HCT116 (cell line): ENCODE measurements around the gene CNDP1. TPM values are rescaled to one million over a fixed set of nuclear protein-coding genes. Genes with fewer than 3 reads are reported as not detected.

Experiments used
- ATAC-seq: fragments of 200-7000 bp; cut with Tn5 transposase; 2 replicates; pipeline ENCODE4 v1.9.1; 2020; ENCODE audit warnings: mild to moderate bottlenecking, moderate library complexity
- BruUV-seq: library from RNA; stranded (reverse); fragments of 400-500 nt; replicated peaks from 2 replicates; lab custom pipeline; 2021; lab: Mats Ljungman, UMichigan
- CTCF ChIA-PET: fragments of 300-600 bp; sonication (Branson Sonifier 250); formaldehyde crosslinking; loops from one replicate; lab custom pipeline; 2021; ENCODE audit warnings: antibody characterized with exemption; lab: Charles Lee
- POLR2A ChIA-PET: fragments of 300-600, 350-600 bp; sonication (Branson Sonifier 250); formaldehyde crosslinking; loops from one replicate; lab custom pipeline; 2021; ENCODE audit warnings: antibody characterized with exemption; lab: Charles Lee
- RAD21 ChIA-PET, 2 experiments: fragments of 300-600 bp; sonication (Branson Sonifier 250); formaldehyde crosslinking; loops; one replicate each; lab custom pipeline; 2023; ENCODE audit warnings: low total read pairs in 2 of 2; ENCODE audit not compliant: uncharacterized antibody in 2 of 2, unreplicated experiment in 2 of 2, low non-redundant PET in 1 of 2; lab: Charles Lee
- DNase-seq: peaks from one replicate; pipeline ENCODE4 v3.0.0-alpha.2; 2010; ENCODE audit warnings: low read depth, low spot score
- H2AFZ ChIP-seq: fragments of 200-600 bp; shearing (Covaris generic), sonication (generic); 2 replicates; pipeline ENCODE4 v1.6.1; 2017; ENCODE audit warnings: low read depth, mixed run types, mixed read lengths, antibody characterized with exemption, low read length; ENCODE audit not compliant: poor library complexity, severe bottlenecking
- H3K27ac ChIP-seq: 2 replicates; pipeline ENCODE4 v1.5.1; 2012; ENCODE audit warnings: low read depth, low read length
- H3K27me3 ChIP-seq: fragments of 200-600 bp; sonication (generic); 2 replicates; pipeline ENCODE4 v1.6.1; 2016; ENCODE audit warnings: mixed run types, low read length, mixed read lengths; ENCODE audit not compliant: insufficient read depth
- H3K36me3 ChIP-seq, 2 experiments: fragments of 200-500 bp in 1 of 2; fragments of 200-600 bp in 1 of 2; sonication (Bioruptor generic) in 1 of 2; sonication (generic) in 1 of 2; 2 replicates each; pipeline versions ENCODE4 v1.5.1 to v1.6.1; 2014 to 2016; ENCODE audit warnings: low read length in 2 of 2, inconsistent platforms in 1 of 2, mixed read lengths in 1 of 2, mixed run types in 1 of 2; ENCODE audit not compliant: insufficient read depth in 2 of 2, control insufficient read depth in 1 of 2
- H3K4me1 ChIP-seq, 2 experiments: fragments of 200-600 bp in 1 of 2; sonication (generic) in 1 of 2; 2 replicates each; pipeline versions ENCODE4 v1.5.1 to v1.6.1; 2012 to 2017; ENCODE audit warnings: low read length in 2 of 2, inconsistent platforms in 1 of 2, mild to moderate bottlenecking in 1 of 2, mixed read lengths in 1 of 2, mixed run types in 1 of 2, moderate library complexity in 1 of 2; ENCODE audit not compliant: insufficient read depth in 2 of 2, control insufficient read depth in 1 of 2
- H3K4me2 ChIP-seq: fragments of 200-600 bp; sonication (generic); 2 replicates; pipeline ENCODE4 v1.6.1; 2017; ENCODE audit warnings: mixed run types, low read length, mixed read lengths
- H3K4me3 ChIP-seq, 2 experiments: fragments of 200-600 bp in 1 of 2; sonication (generic) in 1 of 2; replicated peaks in 1 of 2; 2 replicates each; pipeline ENCODE4 v1.5.1; 2011 to 2016; ENCODE audit warnings: low read length in 2 of 2, control low read depth in 1 of 2, low read depth in 1 of 2, mild to moderate bottlenecking in 1 of 2, mixed read lengths in 1 of 2, mixed run types in 1 of 2
- H3K79me2 ChIP-seq: fragments of 200-600 bp; sonication (generic); 2 replicates; pipeline ENCODE4 v1.6.1; 2017; ENCODE audit warnings: mild to moderate bottlenecking, mixed run types, low read length, moderate library complexity, mixed read lengths; ENCODE audit not compliant: insufficient read depth
- H3K9ac ChIP-seq: fragments of 200-600 bp; sonication (generic); 2 replicates; pipeline ENCODE4 v1.6.1; 2016; ENCODE audit warnings: low read length, mixed read lengths
- H3K9me2 ChIP-seq: fragments of 200-600 bp; sonication (generic), shearing (Covaris generic); 2 replicates; pipeline ENCODE4 v1.6.1; 2017; ENCODE audit warnings: mixed run types, mild to moderate bottlenecking, moderate library complexity; ENCODE audit not compliant: insufficient read depth
- H3K9me3 ChIP-seq, 2 experiments: fragments of 200-500 bp in 1 of 2; fragments of 200-600 bp in 1 of 2; sonication (Bioruptor generic) in 1 of 2; sonication (generic) in 1 of 2; 2 replicates each; pipeline ENCODE4 v1.6.1; 2014 to 2017; ENCODE audit warnings: low read length in 2 of 2, mixed read lengths in 2 of 2, inconsistent platforms in 1 of 2, low read depth in 1 of 2, mild to moderate bottlenecking in 1 of 2, mixed run types in 1 of 2, moderate library complexity in 1 of 2; ENCODE audit not compliant: control insufficient read depth in 1 of 2, insufficient read depth in 1 of 2
- H4K20me1 ChIP-seq: fragments of 200-600 bp; sonication (generic), shearing (Covaris generic); 2 replicates; pipeline ENCODE4 v1.6.1; 2017; ENCODE audit warnings: mixed run types, mild to moderate bottlenecking, moderate library complexity; ENCODE audit not compliant: insufficient read depth
- CBX3 ChIP-seq: IDR thresholded peaks from 2 replicates; pipeline ENCODE4 v1.6.1; 2012; ENCODE audit warnings: low read depth
- CEBPB ChIP-seq: IDR thresholded peaks from 2 replicates; pipeline ENCODE4 v1.6.1; 2012; ENCODE audit warnings: low read depth
- CTCF ChIP-seq, 3 experiments: fragments of 200-600 bp in 1 of 3; sonication (generic) in 1 of 3; IDR thresholded peaks in 2 of 3; conservative IDR thresholded peaks in 1 of 3; 2 replicates each; pipeline ENCODE4 v1.5.1; 2012 to 2017; ENCODE audit warnings: low read depth in 2 of 3, low read length in 2 of 3, antibody characterized with exemption in 1 of 3, borderline replicate concordance in 1 of 3, control low read depth in 1 of 3, mild to moderate bottlenecking in 1 of 3, mixed read lengths in 1 of 3, mixed run types in 1 of 3, moderate library complexity in 1 of 3; ENCODE audit not compliant: insufficient read depth in 1 of 3
- ELF1 ChIP-seq: IDR thresholded peaks from 2 replicates; pipeline ENCODE4 v1.6.1; 2012; ENCODE audit warnings: low read depth, borderline replicate concordance
- EZH2phosphoT487 ChIP-seq: fragments of 200-600 bp; IDR thresholded peaks from 2 replicates; pipeline ENCODE4 v1.6.1; 2018; ENCODE audit warnings: antibody characterized with exemption, borderline replicate concordance
- FOSL1 ChIP-seq: IDR thresholded peaks from 2 replicates; pipeline ENCODE4 v1.6.1; 2012; ENCODE audit warnings: low read depth
- JUND ChIP-seq: IDR thresholded peaks from 2 replicates; pipeline ENCODE4 v1.6.1; 2012
- POLR2A ChIP-seq: IDR thresholded peaks from 2 replicates; pipeline ENCODE4 v1.7.0; 2011; ENCODE audit warnings: borderline replicate concordance; ENCODE audit not compliant: insufficient read depth, insufficient read length; ENCODE audit errors: extremely low read depth
- RAD21 ChIP-seq: IDR thresholded peaks from 2 replicates; pipeline ENCODE4 v1.6.1; 2012; ENCODE audit warnings: low read depth, mild to moderate bottlenecking
- SIN3A ChIP-seq: IDR thresholded peaks from 2 replicates; pipeline ENCODE4 v1.6.1; 2012; ENCODE audit warnings: low read depth
- SP1 ChIP-seq: IDR thresholded peaks from 2 replicates; pipeline ENCODE4 v1.6.1; 2012; ENCODE audit warnings: low read depth
- SRF ChIP-seq: IDR thresholded peaks from 2 replicates; pipeline ENCODE4 v1.6.1; 2012; ENCODE audit warnings: low read depth
- TCF7L2 ChIP-seq: IDR thresholded peaks from 2 replicates; pipeline ENCODE4 v1.7.0; 2011; ENCODE audit warnings: borderline replicate concordance, inconsistent platforms; ENCODE audit not compliant: insufficient read depth, insufficient read length; ENCODE audit errors: extremely low read depth
- YY1 ChIP-seq: IDR thresholded peaks from 2 replicates; pipeline ENCODE4 v1.6.1; 2011; ENCODE audit warnings: low read length, low read depth, moderate library complexity, mild to moderate bottlenecking; ENCODE audit not compliant: insufficient replicate concordance; ENCODE audit errors: extremely low read depth
- ZFX ChIP-seq: fragments of 450-650 bp; IDR thresholded peaks from 2 replicates; pipeline ENCODE4 v1.6.1; 2017
- ZNF274 ChIP-seq: fragments of 200-500 bp; sonication (Bioruptor generic); IDR thresholded peaks from 2 replicates; pipeline ENCODE4 v1.6.1; 2014; ENCODE audit warnings: mild to moderate bottlenecking, low read depth, low read length, inconsistent platforms
- intact Hi-C: fragments of 100-400 bp; cut with micrococcal nuclease; formaldehyde crosslinking; loops from 2 replicates; pipeline ENCODE4 v1.10.0; 2022
- total RNA-seq: library from RNA; stranded (reverse); gene quantifications from one replicate; pipeline ENCODE4 v1.2.1, GENCODE V29; 2021; ENCODE audit not compliant: unreplicated experiment
- TF ChIP-seq, protein P1 (sequence below): IDR thresholded peaks from 2 replicates; pipeline ENCODE4 v1.6.1; 2012
- TF ChIP-seq, protein P2 (sequence below): IDR thresholded peaks from 2 replicates; pipeline ENCODE4 v1.6.1; 2012; ENCODE audit warnings: low read depth
- TF ChIP-seq, protein P3 (sequence below): IDR thresholded peaks from 2 replicates; pipeline ENCODE4 v1.6.1; 2012

CNDP1 gene
- total RNA-seq, 1 experiment from 2014 or later = not detected

GRCh38 chr18:74495581-74496507, 38.5 kb upstream of the CNDP1 start, which contains the start of gene CNDP2:
CNDP2 (plus strand) TSS chr18:74496363; CDS start chr18:74499974, 3,611 bp downstream.
- H3K27ac ChIP-seq = peak within 1 kb of the TSS; percentile 64
- ATAC-seq (peak; percentile 89), DNase-seq (peak; percentile 96)
- ChIA-PET POLR2A (no interaction called here), RAD21 (no interaction called here), CTCF (interaction anchor here (1.0 to 1.3 kb wide), 3 partner anchors 56 to 143 kb away, joined by 4 to 10 read pairs (median 5); no protein-coding TSS in a partner anchor)
- no peaks in the 10 kb centered on the region for H4K20me1 ChIP-seq
- BruUV-seq = TSS peak; percentile 98
- peaks cover 40% of the 10 kb centered on the region for H3K79me2 ChIP-seq
- no peaks in the 10 kb centered on the region; a peak in 1 of 4 replicates for H3K9me3 ChIP-seq
- peak within 1 kb of the TSS; percentile 76 to 83 for H3K4me3 ChIP-seq
- H3K4me2 ChIP-seq = peak within 1 kb of the TSS; percentile 86
- intact Hi-C loops = loop anchor here (1.0 to 10.0 kb wide), 2 partner anchors 99 to 348 kb away; partner anchors contain the start of genes TIMM21 and ZNF407
- peak within 1 kb of the TSS; percentile 87 for H2AFZ ChIP-seq
- no peaks in the 10 kb centered on the region for H3K9me2 ChIP-seq
- H3K9ac ChIP-seq = peak within 1 kb of the TSS; percentile 91
- 0 out of 4 replicates have a peak, but pooled peaks cover 0 to 7% of the 10 kb centered on the region in 2 experiments for H3K36me3 ChIP-seq
- H3K27me3 ChIP-seq = no peaks in the 10 kb centered on the region
- peaks cover 6 to 12% of the 10 kb centered on the region in 2 experiments for H3K4me1 ChIP-seq
- TF ChIP-seq RAD21 = no peak
- TF ChIP-seq, protein P1, sequence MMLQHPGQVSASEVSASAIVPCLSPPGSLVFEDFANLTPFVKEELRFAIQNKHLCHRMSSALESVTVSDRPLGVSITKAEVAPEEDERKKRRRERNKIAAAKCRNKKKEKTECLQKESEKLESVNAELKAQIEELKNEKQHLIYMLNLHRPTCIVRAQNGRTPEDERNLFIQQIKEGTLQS = no peak
- TF ChIP-seq SIN3A = peak; percentile 83
- no peak for TF ChIP-seq CBX3
- TF ChIP-seq CEBPB = no peak
- TF ChIP-seq ZNF274 = no peak
- no peak for TF ChIP-seq SRF
- no peak for TF ChIP-seq EZH2phosphoT487
- TF ChIP-seq YY1 = peak; percentile 32
- TF ChIP-seq, protein P2, sequence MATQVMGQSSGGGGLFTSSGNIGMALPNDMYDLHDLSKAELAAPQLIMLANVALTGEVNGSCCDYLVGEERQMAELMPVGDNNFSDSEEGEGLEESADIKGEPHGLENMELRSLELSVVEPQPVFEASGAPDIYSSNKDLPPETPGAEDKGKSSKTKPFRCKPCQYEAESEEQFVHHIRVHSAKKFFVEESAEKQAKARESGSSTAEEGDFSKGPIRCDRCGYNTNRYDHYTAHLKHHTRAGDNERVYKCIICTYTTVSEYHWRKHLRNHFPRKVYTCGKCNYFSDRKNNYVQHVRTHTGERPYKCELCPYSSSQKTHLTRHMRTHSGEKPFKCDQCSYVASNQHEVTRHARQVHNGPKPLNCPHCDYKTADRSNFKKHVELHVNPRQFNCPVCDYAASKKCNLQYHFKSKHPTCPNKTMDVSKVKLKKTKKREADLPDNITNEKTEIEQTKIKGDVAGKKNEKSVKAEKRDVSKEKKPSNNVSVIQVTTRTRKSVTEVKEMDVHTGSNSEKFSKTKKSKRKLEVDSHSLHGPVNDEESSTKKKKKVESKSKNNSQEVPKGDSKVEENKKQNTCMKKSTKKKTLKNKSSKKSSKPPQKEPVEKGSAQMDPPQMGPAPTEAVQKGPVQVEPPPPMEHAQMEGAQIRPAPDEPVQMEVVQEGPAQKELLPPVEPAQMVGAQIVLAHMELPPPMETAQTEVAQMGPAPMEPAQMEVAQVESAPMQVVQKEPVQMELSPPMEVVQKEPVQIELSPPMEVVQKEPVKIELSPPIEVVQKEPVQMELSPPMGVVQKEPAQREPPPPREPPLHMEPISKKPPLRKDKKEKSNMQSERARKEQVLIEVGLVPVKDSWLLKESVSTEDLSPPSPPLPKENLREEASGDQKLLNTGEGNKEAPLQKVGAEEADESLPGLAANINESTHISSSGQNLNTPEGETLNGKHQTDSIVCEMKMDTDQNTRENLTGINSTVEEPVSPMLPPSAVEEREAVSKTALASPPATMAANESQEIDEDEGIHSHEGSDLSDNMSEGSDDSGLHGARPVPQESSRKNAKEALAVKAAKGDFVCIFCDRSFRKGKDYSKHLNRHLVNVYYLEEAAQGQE = no peak
- TF ChIP-seq TCF7L2 = no peak
- no peak for TF ChIP-seq FOSL1
- TF ChIP-seq POLR2A = peak; percentile 71
- TF ChIP-seq JUND = peak; percentile 48
- TF ChIP-seq, protein P3, sequence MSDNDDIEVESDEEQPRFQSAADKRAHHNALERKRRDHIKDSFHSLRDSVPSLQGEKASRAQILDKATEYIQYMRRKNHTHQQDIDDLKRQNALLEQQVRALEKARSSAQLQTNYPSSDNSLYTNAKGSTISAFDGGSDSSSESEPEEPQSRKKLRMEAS = peak; percentile 88
- no peak for TF ChIP-seq ZFX
- TF ChIP-seq ELF1 = peak; percentile 73
- TF ChIP-seq CTCF (IDR thresholded peaks at IDR 0.05 in 2 of 3, conservative IDR thresholded peaks at IDR 0.05 in 1 of 3; ENCODE audit: borderline replicate concordance in 1 of 3, insufficient read depth in 1 of 3, low read depth in 2 of 3, low read length in 2 of 3) = no peak
- TF ChIP-seq SP1 = peak; percentile 90
